GM04503 (cell line): ENCODE data around the gene PPARD.

ENCODE experiments used
- DNase-seq: peaks from one replicate; pipeline ENCODE4 v3.0.0-alpha.2; 2012; ENCODE audit warnings: low read depth

The PPARD gene

GRCh38 chr6:35470663-35471120 lies 128.3 kb downstream of the PPARD start:
- DNase-seq, result no peak

GRCh38 chr6:35471836-35472345 lies 129.5 kb downstream of the PPARD start:
- DNase-seq, result no peak

- no peak for DNase-seq
Observed at GRCh38 chr6:35473075-35473849, 130.9 kb downstream of the PPARD start.

GRCh38 chr6:35473850-35474130 lies 131.4 kb downstream of the PPARD start:
- no peak for DNase-seq

- DNase-seq, result no peak
Observed at GRCh38 chr6:35474131-35474941, 132.0 kb downstream of the PPARD start.

- DNase-seq, result no peak
Observed at GRCh38 chr6:35474942-35475570, 132.7 kb downstream of the PPARD start.

- no peak for DNase-seq
Observed at GRCh38 chr6:35475573-35475972, 133.2 kb downstream of the PPARD start.

GRCh38 chr6:35476004-35476403 lies 133.6 kb downstream of the PPARD start:
- no peak for DNase-seq

GRCh38 chr6:35477028-35477427 lies 134.7 kb downstream of the PPARD start:
- no peak for DNase-seq
